DND-41 (cell line): ENCODE measurements around the gene SPEM1.

Experiments
- ATAC-seq: fragments of 200-7000 bp; cut with Tn5 transposase; 3 replicates; pipeline ENCODE4 v1.9.1; 2021; ENCODE audit warnings: low read depth; ENCODE audit not compliant: insufficient read depth
- DNase-seq: peaks from one replicate; pipeline ENCODE4 v3.0.0-alpha.2; 2020
- H2AFZ ChIP-seq: 2 replicates; pipeline ENCODE4 v1.6.0; 2012; ENCODE audit warnings: low read depth, low read length
- H3K27ac ChIP-seq: 2 replicates; pipeline ENCODE4 v1.5.1; 2012; ENCODE audit warnings: low read length, inconsistent platforms
- H3K27me3 ChIP-seq: fragments of 200-600 bp; sonication (generic); 2 replicates; pipeline ENCODE4 v1.6.0; 2012; ENCODE audit warnings: low read length, mild to moderate bottlenecking, inconsistent platforms; ENCODE audit not compliant: insufficient read depth, poor library complexity
- H3K36me3 ChIP-seq: 2 replicates; pipeline ENCODE4 v1.5.1; 2012; ENCODE audit warnings: low read length, inconsistent platforms; ENCODE audit not compliant: insufficient read depth
- H3K4me1 ChIP-seq: 2 replicates; pipeline ENCODE4 v1.5.1; 2012; ENCODE audit warnings: mild to moderate bottlenecking, low read length; ENCODE audit not compliant: insufficient read depth
- H3K4me2 ChIP-seq: 2 replicates; pipeline ENCODE4 v1.6.0; 2012; ENCODE audit warnings: mild to moderate bottlenecking, moderate library complexity, low read length, inconsistent platforms; ENCODE audit not compliant: insufficient read depth
- H3K4me3 ChIP-seq, 2 experiments: fragments of 200-600 bp in 1 of 2; shearing (Covaris generic) in 1 of 2; 2 replicates each; pipeline ENCODE4 v1.5.1; 2012 to 2016; ENCODE audit warnings: inconsistent platforms in 2 of 2, low read length in 2 of 2, mild to moderate bottlenecking in 2 of 2, low read depth in 1 of 2, moderate library complexity in 1 of 2
- H3K79me2 ChIP-seq: 2 replicates; pipeline ENCODE4 v1.6.0; 2012; ENCODE audit warnings: low read length, inconsistent platforms; ENCODE audit not compliant: insufficient read depth
- H3K9ac ChIP-seq: 2 replicates; pipeline ENCODE4 v1.6.0; 2012; ENCODE audit warnings: low read depth, mild to moderate bottlenecking, inconsistent platforms, low read length, moderate library complexity
- H3K9me3 ChIP-seq: 2 replicates; pipeline ENCODE4 v1.5.1; 2012; ENCODE audit warnings: low read length, moderate library complexity, mild to moderate bottlenecking, inconsistent platforms; ENCODE audit not compliant: insufficient read depth, severe bottlenecking
- H4K20me1 ChIP-seq: 2 replicates; pipeline ENCODE4 v1.6.0; 2012; ENCODE audit warnings: low read length; ENCODE audit not compliant: insufficient read depth
- CTCF ChIP-seq: IDR thresholded peaks from 2 replicates; pipeline ENCODE4 v1.5.1; 2012; ENCODE audit warnings: borderline replicate concordance, low read length, moderate library complexity, mild to moderate bottlenecking; ENCODE audit not compliant: poor library complexity, severe bottlenecking; ENCODE audit errors: extremely low read depth
- EZH2 ChIP-seq: IDR thresholded peaks from 3 replicates; pipeline ENCODE4 v1.6.1; 2012; ENCODE audit warnings: borderline replicate concordance, low read depth, mild to moderate bottlenecking, moderate library complexity, low read length, inconsistent platforms; ENCODE audit not compliant: severe bottlenecking

Gene SPEM1

GRCh38 chr17:7440113-7440833 lies 20.1 kb downstream of the SPEM1 start:
- H3K4me2 ChIP-seq: no peak overlapping the region
- no peaks in the 10 kb centered on the region for H3K9me3 ChIP-seq
- H4K20me1 ChIP-seq: no peaks in the 10 kb centered on the region
- TF ChIP-seq EZH2: no peak
- TF ChIP-seq CTCF: no peak
- H2AFZ ChIP-seq: no peak overlapping the region
- H3K79me2 ChIP-seq: peaks cover 15% of the 10 kb centered on the region
- H3K27me3 ChIP-seq: no peaks in the 10 kb centered on the region
- H3K36me3 ChIP-seq: peaks cover 4% of the 10 kb centered on the region; the same call in 1 of the 2 replicates
- DNase-seq: no peak
- H3K4me3 ChIP-seq: no peak overlapping the region
- H3K4me1 ChIP-seq: peaks cover 26% of the 10 kb centered on the region
- no peak overlapping the region for H3K27ac ChIP-seq
- ATAC-seq: no peak
- no peak overlapping the region for H3K9ac ChIP-seq

- Histone ChIP-seq H3K4me3 (no peak overlapping the region), H3K27me3 (peaks cover 2% of the 10 kb centered on the region), H3K36me3 (peaks cover 4% of the 10 kb centered on the region; the same call in 1 of the 2 replicates), H3K27ac (no peak overlapping the region), H4K20me1 (no peaks in the 10 kb centered on the region), H3K9me3 (no peaks in the 10 kb centered on the region), H2AFZ (no peak overlapping the region), H3K9ac (no peak overlapping the region), H3K4me2 (no peak overlapping the region), H3K79me2 (peaks cover 10% of the 10 kb centered on the region), H3K4me1 (peaks cover 23% of the 10 kb centered on the region)
- DNase-seq (no peak), ATAC-seq (no peak)
- no peak for TF ChIP-seq CTCF
- no peak for TF ChIP-seq EZH2
Measured at GRCh38 chr17:7440834-7441195, 20.7 kb downstream of the SPEM1 start.

DNA sequence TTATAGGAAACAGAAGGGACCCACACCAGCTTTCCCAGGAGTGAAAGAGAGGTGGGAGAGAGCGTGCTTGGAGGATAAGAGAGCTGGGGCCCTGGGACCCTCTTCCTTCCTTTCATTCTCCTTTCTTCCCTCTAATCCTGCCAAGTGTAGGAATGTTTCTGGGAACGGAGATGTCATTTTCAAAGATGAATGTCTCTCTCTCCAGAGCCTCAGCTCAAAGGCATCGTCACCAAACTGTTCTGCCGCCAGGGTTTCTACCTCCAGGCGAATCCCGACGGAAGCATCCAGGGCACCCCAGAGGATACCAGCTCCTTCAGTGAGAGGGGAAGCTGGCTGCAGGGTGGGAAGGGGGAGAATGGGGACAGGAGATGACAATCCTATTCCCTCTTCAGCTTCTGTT lies 21.1 kb downstream of the SPEM1 start:
- Histone ChIP-seq H3K4me3 (no peak overlapping the region), H3K79me2 (peaks cover 5% of the 10 kb centered on the region), H3K27ac (no peak overlapping the region), H3K4me1 (peaks cover 19% of the 10 kb centered on the region), H2AFZ (no peak overlapping the region), H3K36me3 (peaks cover 3% of the 10 kb centered on the region; the same call in 1 of the 2 replicates), H3K9me3 (no peaks in the 10 kb centered on the region), H3K4me2 (no peak overlapping the region), H4K20me1 (no peaks in the 10 kb centered on the region), H3K27me3 (peaks cover 2% of the 10 kb centered on the region), H3K9ac (no peak overlapping the region)
- ATAC-seq (no peak), DNase-seq (no peak)
- TF ChIP-seq CTCF (no peak), EZH2 (no peak)

GRCh38 chr17:7442142-7442541 lies 22.0 kb downstream of the SPEM1 start:
- Histone ChIP-seq H2AFZ (no peak overlapping the region), H3K4me3 (no peak overlapping the region), H3K9me3 (no peaks in the 10 kb centered on the region), H3K9ac (no peak overlapping the region), H3K4me2 (no peak overlapping the region), H3K36me3 (no peaks in the 10 kb centered on the region; the same call in 1 of the 2 replicates), H3K27ac (no peak overlapping the region), H4K20me1 (no peaks in the 10 kb centered on the region), H3K4me1 (peaks cover 12% of the 10 kb centered on the region), H3K79me2 (no peaks in the 10 kb centered on the region), H3K27me3 (peaks cover 2% of the 10 kb centered on the region)
- TF ChIP-seq EZH2: no peak
- TF ChIP-seq CTCF: no peak
- DNase-seq (no peak), ATAC-seq (no peak)
